ENCODE measurements around the gene SETBP1.
A peak's percentile ranks its signal among the peaks of the same experiment; 100 is the strongest.

SETBP1 gene

GRCh38 chr18:44823286-44823685 lies 142.6 kb downstream of the SETBP1 start:
- DNase-seq, result no peak

- no peak for DNase-seq
Measured at GRCh38 chr18:44823782-44824181, 143.1 kb downstream of the SETBP1 start.

DNA sequence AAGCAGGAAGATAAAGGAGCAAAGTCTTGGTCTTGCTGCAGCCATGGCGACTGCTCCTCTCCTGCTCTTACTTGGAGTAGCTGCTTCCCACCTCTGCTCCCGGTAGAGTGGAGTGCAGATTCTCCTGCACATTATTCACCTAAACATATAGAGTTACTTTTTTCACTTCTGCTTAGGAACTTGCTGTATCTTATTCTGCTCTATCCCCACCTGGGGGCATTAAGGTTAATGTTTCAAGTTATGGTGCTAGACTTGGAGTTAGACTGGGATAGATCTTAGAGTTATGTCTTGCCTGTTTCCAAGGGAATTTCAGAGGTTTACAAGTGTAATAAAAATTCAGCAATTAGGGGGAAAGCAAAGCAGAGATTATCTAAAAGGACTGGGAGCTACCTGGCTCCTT lies 144.2 kb downstream of the SETBP1 start:
- no peak for DNase-seq

DNA sequence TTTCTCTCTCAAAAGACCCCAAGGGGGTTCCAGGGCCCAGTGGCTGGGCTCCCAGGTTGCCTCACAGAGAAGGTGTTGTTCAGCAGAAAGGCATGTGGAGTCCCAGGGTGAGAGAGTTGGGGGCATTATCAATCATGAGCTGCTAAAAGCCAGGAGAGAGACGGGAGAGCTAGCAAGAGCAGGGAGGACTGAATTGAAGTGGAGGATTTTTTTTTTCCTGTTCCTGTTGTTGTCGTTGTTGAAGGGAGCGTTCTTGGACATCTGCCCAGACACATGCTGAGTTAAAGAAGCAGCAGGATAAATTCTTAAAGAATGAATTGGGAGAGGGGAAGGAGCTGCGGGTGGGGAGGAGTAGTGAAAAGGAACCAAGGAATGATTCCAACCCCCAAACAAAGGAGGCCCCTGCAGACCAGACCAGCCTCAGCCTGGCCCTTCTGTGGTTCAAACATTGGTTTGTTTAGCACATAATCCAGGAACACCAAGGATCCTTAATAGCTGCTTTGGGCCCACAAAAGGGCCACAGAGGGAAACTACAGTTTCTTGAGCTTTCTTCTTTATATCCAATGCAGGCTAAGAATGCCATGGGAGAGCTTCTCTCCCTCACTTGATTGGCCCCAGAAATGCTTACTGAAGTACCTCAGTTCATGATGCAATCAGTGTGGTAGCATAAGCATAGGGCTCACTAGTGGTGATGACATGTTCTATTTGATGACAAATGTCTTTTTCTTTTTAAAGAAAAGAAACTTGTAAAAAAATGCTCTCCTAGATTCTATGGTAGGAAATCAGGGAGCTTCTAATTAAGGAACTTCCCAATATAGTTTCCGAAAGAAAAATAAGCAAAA lies 146.0 kb downstream of the SETBP1 start:
- DNase-seq, result no peak

DNA sequence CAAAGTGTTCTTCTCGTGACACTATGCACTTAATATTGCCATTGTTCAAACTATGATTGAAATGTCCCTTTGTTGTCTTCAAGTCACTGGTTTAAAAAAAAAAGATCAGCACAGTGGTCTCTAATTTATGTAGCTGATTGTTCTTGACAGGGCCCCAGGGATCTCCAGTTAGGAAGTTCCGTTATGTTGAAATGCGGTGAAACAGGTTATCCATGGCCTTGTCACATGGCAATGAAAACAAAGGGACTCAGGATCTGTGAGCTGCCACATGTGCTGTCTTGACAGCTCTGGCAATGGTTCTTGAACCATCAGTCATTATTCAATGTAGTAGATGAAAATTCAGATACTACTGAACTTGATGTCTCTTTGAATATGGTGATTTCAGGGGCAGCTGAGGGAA lies 147.4 kb downstream of the SETBP1 start:
- DNase-seq, result no peak

GRCh38 chr18:44830581-44830980 lies 149.9 kb downstream of the SETBP1 start:
- no peak for DNase-seq

- DNase-seq, result no peak
Measured at GRCh38 chr18:44833786-44834185, 153.1 kb downstream of the SETBP1 start.

- no peak for DNase-seq
Measured at GRCh38 chr18:44834867-44835469, 154.3 kb downstream of the SETBP1 start.

- DNase-seq, result no peak
Measured at GRCh38 chr18:44835703-44836102, 155.0 kb downstream of the SETBP1 start.

- DNase-seq, result no peak
Measured at GRCh38 chr18:44836263-44836662, 155.6 kb downstream of the SETBP1 start.

DNA sequence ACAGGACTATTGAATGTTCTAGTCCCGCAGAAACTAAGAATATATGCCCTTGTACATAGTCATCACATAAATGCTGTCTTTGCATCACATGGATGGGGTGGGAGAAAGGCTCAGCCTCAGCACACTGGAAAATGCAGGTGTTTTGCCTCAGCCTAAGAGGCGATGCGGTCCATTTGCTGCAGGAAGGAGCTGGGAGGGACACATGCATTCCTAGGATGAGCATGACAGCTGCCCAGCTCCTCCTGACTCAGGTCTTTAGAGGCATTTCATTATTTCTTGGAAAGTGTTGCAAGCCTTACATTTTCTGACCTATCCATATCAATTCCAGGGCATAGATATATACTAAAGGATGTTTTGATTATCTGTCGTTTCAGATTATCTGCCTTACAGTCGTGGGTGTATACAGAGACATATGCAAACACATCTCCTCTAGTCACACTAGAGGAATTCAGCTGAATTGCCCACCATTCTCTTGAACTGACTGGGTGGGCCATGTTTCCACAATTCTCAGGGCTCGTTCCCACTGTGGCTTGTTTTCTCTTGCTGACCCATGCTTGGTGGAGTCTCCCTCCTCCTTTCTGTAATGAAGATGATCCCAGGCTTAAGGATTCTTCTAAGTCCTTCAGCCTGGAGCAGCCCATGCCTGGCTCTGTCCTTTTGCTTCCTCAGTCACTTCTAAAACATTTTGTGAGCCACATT lies 156.9 kb downstream of the SETBP1 start:
- DNase-seq, result no peak

DNA sequence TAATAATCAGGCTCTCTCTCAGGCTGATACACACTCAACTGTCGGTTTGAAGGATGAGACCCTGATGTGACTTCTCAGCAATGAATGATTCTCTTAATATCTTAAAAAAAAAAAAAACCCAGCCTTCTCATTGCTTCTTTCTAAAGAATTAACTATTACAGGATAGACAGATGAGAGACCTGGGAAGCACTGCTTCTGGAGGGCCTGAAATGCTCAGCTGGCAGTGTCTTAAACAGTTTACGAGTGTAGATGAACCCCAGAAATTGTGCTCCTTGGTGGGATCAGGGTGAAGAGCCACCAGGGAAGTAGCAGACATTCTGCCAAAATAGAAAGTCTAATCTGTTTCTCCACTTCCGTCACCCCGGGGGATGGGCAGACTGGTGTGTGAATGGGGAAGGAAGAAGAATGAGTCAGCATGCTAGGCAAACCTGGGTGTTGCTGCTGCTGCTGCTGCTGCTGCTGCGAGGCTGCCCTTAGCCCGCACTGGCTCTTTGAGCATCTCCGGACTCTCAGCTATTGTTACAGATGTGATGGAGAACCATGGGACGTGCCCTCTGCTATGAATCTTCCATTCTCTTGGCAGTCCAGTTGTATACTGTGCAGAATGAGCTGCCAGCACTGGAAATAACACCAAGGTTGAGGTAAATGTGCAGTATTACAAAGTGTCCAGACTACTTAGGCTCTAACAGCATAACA lies 158.4 kb downstream of the SETBP1 start:
- DNase-seq, result peak; percentile 68

DNA sequence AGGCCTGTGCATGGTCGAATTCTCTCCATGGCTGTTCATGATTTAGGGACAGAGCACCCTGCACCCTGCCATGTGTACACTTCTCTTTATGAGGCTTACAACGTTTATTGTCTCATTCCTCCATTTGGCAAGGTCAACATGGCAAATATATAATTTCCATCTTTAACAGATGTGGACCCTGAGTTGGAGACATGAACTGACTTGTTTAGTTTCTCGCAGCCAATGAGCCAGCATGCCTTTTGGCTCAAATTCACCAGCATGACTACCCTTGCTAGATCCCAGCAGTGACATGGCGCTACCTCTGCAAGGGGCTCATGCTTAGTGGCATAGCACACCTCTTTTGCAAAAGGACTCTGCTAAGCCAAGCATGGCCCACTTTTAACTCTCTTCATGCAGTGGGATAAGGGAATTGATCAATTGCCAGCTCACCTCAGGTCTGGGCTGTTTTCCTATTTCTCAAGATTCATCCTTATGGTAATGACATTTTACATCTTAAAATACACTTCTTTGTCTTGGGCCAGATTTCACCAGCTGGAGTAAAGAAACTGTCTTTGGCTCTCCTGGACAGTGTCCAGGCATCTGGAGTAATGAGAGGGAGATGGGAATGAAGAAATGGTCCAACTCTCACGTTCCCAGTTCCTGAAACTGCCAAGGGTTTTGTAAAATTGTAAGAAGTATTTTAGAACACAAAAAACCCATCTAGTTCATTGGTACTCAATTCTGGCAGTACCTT lies 159.5 kb downstream of the SETBP1 start:
- no peak for DNase-seq

GRCh38 chr18:44841221-44841620 lies 160.5 kb downstream of the SETBP1 start:
- DNase-seq, result no peak

DNA sequence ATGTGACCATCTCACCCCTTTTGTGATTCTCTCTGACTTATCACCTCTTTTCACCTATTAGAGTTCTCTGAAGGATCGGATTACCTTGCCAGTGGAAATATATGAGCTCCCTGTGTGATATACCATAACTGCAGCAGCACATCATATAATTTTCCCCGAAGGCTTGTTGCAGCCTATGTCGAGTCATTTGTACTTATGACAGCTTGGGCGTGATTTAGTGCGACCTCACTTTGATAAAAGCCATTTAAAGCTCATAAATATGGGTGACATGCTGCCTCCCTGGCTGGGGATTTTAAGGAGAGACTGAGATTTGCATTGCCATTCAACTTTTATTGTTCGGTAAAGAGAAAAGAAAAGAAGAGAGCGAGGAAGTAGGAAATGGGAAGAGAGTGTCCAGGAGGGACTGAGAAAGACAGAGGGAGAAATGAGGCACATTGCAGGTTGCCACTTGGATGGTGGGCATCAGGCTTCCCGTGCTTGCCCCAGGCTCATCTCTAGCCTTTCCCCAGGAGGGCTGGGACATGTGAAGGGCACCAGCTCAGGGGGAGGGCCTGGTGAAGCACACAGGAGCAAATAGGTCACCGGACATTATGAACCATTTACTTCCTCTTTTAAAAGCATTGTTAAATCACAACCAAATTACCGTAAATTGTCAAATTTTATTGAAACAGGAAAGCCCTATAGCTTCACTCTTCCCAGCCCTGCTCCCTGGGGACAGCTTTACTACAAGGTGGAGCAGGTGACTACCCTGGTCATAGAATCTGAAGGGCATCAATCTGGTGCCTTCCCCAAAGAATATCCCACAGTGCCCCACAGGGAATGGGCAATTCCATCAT lies 161.3 kb downstream of the SETBP1 start:
- DNase-seq, result no peak

- no peak for DNase-seq
Measured at GRCh38 chr18:44842588-44843412, 162.1 kb downstream of the SETBP1 start.

DNA sequence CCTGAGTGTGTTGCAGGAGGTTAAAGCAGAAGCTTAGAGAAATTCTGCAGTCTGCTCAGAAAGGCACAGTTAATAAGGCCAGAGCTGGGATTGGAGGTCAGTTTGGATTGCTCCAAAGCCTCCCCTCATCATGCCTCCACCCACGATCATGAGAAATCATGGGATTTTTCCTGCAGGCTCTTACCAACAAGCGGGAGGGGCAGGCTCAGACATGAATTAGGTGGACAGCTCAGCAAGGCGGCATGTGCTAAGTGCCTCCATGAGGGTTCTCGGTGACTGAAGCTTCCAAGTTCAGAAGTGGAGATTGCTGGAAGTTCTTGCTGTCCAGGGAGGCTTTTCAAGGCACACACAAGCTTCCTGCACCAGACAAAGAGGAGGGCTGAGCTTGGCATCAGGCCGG lies 163.8 kb downstream of the SETBP1 start:
- no peak for DNase-seq

DNA sequence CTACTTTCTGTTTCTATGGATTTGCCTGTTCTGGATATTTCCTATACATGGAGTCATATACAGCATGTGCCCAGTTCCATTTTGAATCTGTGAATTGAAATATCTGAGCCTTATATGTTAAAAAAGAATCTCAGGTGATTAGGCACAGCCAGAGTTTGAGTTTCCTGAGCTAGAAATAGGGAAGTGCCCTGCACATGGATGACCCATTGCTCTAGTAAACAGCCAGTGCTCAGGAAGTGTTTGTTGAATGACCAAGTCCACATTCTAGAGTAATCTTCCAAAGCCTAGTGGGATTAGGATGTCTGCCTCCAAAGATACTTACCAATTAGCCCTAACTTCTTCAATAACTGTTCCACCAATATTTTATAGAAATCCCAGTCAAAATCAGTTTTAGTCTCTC lies 165.8 kb downstream of the SETBP1 start:
- DNase-seq, result no peak

- no peak for DNase-seq
Measured at GRCh38 chr18:44848644-44849335, 168.1 kb downstream of the SETBP1 start.

- DNase-seq, result no peak
Measured at GRCh38 chr18:44849361-44849760, 168.7 kb downstream of the SETBP1 start.
